A549 treated with ZK216348 at 1 μM for 4 hours (cell line): ENCODE results near the gene ATXN8OS. TPM values are rescaled to one million over a fixed set of nuclear protein-coding genes. Genes with fewer than 3 reads are reported as not detected.

Experiments
- total RNA-seq: library from RNA; stranded (reverse); fragments of 200-300 nt; extraction: Qiagen RNA extraction; gene quantifications from 5 replicates; pipeline ENCODE4 v1.2.3, GENCODE V29; 2022; ENCODE audit warnings: low read depth

The ATXN8OS gene
- total RNA-seq: not detected in 5 replicates

DNA sequence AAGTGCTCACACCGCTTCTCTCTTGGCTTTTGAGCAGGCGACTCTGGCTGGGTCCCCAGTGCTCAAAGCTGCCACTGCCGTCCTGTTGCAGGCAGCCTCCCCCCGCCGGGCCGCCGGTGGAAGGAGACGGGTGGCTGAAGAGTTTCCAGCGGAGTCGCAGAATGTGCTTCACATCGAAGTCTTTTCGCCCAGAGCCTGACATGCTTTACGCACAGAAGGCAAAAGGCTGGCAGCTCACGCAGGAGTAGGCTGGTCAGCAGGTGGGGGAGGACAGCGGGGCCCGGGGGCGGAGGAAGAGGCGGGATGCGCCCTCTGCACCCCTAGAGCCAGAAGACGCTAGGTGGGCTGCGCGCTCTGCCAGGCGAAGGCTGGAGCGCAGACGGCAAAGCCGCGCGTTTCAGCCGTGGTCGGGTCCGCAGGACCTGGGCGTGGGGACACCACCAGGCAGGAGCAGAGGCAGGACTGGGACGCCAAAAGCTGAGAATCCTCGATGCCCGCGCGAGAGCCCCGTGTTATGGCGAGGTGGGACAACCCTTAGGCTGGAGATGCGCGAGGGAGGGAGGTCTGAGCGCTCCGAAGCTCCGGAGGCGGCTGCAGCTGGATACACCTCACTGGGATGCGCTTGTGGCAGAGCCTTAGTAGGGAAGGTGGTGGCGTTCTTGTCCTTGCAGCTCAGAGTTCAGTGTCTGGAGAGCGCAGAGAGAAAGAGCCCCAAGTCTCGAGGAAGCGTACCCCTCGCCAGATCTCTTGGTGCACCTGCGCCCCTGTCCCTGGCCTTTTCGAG, at the start of gene ATXN8OS:
Gene ATXN8OS (plus strand): TSS at position 329 of the 784 bp plus-strand sequence.

DNA sequence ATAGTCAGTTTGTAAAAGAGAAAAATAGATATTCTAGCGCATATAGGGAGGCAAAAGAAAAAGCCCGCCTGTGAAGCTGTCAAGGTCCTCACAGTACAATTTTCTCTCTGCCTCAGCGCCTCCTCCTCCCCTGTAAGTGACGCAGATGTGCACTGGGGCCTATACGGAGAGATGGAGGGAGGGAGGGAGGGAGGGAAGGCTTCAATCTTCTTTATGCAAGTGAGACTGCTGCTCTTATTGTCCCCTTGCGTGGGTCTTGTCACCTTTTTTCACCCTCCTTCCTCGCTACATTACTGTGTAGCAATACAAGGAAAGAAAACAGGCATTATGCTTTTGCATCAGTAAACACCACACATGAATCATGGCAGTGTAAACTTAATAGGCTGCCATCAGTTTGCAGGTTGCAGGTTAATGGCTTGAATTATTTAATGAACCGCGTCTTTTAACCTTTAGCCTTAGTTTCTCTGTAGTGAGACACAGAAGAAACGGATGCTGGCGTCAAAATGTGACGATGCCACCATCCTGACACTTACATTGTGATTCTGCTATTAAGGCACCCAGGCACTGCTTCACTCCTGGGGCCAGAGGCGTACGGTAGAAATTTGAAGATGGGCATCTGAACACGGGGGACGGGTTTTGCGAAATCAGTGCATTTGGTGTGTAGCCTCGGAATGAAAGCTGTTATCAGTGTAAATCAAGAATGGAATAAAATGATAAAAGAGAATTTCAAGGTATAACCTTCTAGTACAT, 905 bp downstream of the ATXN8OS start, which contains the start of gene KLHL1:
Gene KLHL1 (minus strand): TSS at position 97 of the 750 bp plus-strand sequence. CDS start 753 bp downstream, outside the sequence.

Other genes with a start within 250 kb of the ATXN8OS start
- gene KLHL1, start 626 bp downstream of the ATXN8OS start, total RNA-seq: not detected in 5 replicates